IMR-90 (cell line): ENCODE data around the gene OR9G1. TPM values are rescaled to one million over a fixed set of nuclear protein-coding genes. Genes with fewer than 3 reads are reported as not detected.

ENCODE experiments used
- ATAC-seq: fragments of 200-7000 bp; cut with Tn5 transposase; 2 replicates; pipeline ENCODE4 v1.9.1; 2020; ENCODE audit warnings: low read depth, mild to moderate bottlenecking, moderate library complexity
- BruUV-seq: library from RNA; stranded (reverse); fragments of 400-500 nt; replicated peaks from 2 replicates; lab custom pipeline; 2021; lab: Mats Ljungman, UMichigan
- CTCF ChIA-PET: fragments of 300-600 bp; formaldehyde crosslinking; extraction: SDS; loops from one replicate; lab custom pipeline; 2021; ENCODE audit warnings: antibody characterized with exemption; lab: Yijun Ruan, JAX
- POLR2A ChIA-PET: fragments of 300-600 bp; sonication (Branson Sonifier 250); formaldehyde crosslinking; loops from one replicate; lab custom pipeline; 2022; ENCODE audit warnings: antibody characterized with exemption; ENCODE audit not compliant: unreplicated experiment; lab: Charles Lee
- DNase-seq: peaks from one replicate; pipeline ENCODE4 v3.0.0; 2013
- H2AFZ ChIP-seq: replicated peaks from 2 replicates; pipeline ENCODE3; 2013; ENCODE audit warnings: low read length, mild to moderate bottlenecking; ENCODE audit not compliant: poor library complexity
- H2AK5ac ChIP-seq: 2 replicates; pipeline ENCODE4 v1.6.1; 2013; ENCODE audit warnings: low read depth, low read length, inconsistent platforms
- H2AK9ac ChIP-seq: replicated peaks from 2 replicates; pipeline ENCODE3; 2013; ENCODE audit warnings: mild to moderate bottlenecking, low read depth, low read length, moderate library complexity; ENCODE audit not compliant: poor library complexity
- H2BK120ac ChIP-seq: 2 replicates; pipeline ENCODE4 v1.6.1; 2013; ENCODE audit warnings: low read depth, low read length, inconsistent platforms
- H2BK15ac ChIP-seq: 3 replicates; pipeline ENCODE4 v1.6.1; 2013; ENCODE audit warnings: low read depth, low read length, inconsistent platforms
- H2BK20ac ChIP-seq: 2 replicates; pipeline ENCODE4 v1.6.1; 2013; ENCODE audit warnings: low read depth, mild to moderate bottlenecking, inconsistent platforms, low read length, moderate library complexity
- H2BK5ac ChIP-seq: 2 replicates; pipeline ENCODE4 v1.6.1; 2013; ENCODE audit warnings: mild to moderate bottlenecking, low read depth, low read length, inconsistent platforms; ENCODE audit not compliant: poor library complexity, severe bottlenecking
- H3K14ac ChIP-seq: replicated peaks from 2 replicates; pipeline ENCODE4 v1.6.1; 2013; ENCODE audit warnings: low read depth, low read length, inconsistent platforms
- H3K18ac ChIP-seq: 2 replicates; pipeline ENCODE4 v1.6.1; 2013; ENCODE audit warnings: low read depth, low read length, control low read depth
- H3K23ac ChIP-seq: 2 replicates; pipeline ENCODE4 v1.6.1; 2013; ENCODE audit warnings: low read depth, low read length, inconsistent platforms
- H3K27ac ChIP-seq: 2 replicates; pipeline ENCODE4 v1.5.1; 2013; ENCODE audit warnings: mild to moderate bottlenecking, control low read depth, low read length; ENCODE audit not compliant: insufficient read depth
- H3K27me3 ChIP-seq: 2 replicates; pipeline ENCODE4 v1.6.1; 2013; ENCODE audit warnings: low read length; ENCODE audit not compliant: control insufficient read depth, insufficient read depth
- H3K36me3 ChIP-seq: 2 replicates; pipeline ENCODE4 v1.6.1; 2013; ENCODE audit warnings: low read length, mixed read lengths; ENCODE audit not compliant: control insufficient read depth, insufficient read depth
- H3K4ac ChIP-seq: 2 replicates; pipeline ENCODE4 v1.6.1; 2013; ENCODE audit warnings: low read depth, low read length, inconsistent platforms
- H3K4me1 ChIP-seq: 2 replicates; pipeline ENCODE4 v1.6.1; 2013; ENCODE audit warnings: low read length, mixed read lengths; ENCODE audit not compliant: control insufficient read depth, insufficient read depth
- H3K4me2 ChIP-seq: 2 replicates; pipeline ENCODE4 v1.6.1; 2013; ENCODE audit warnings: low read depth, mild to moderate bottlenecking, control low read depth, low read length, moderate library complexity
- H3K4me3 ChIP-seq: 2 replicates; pipeline ENCODE4 v1.5.1; 2013; ENCODE audit warnings: low read depth, mild to moderate bottlenecking, control low read depth, low read length, moderate library complexity; ENCODE audit not compliant: insufficient read depth
- H3K56ac ChIP-seq: 2 replicates; pipeline ENCODE4 v1.6.1; 2013; ENCODE audit warnings: low read length, inconsistent platforms; ENCODE audit not compliant: insufficient read depth; ENCODE audit errors: extremely low read depth
- H3K79me1 ChIP-seq, 2 experiments: 2 replicates each; pipeline ENCODE4 v1.6.1; 2013; ENCODE audit warnings: low read length in 2 of 2, inconsistent platforms in 1 of 2, low read depth in 1 of 2
- H3K9ac ChIP-seq: 2 replicates; pipeline ENCODE4 v1.6.1; 2013; ENCODE audit warnings: low read depth, low read length, control low read depth
- H3K9me1 ChIP-seq: 2 replicates; pipeline ENCODE4 v1.6.1; 2013; ENCODE audit warnings: low read length, inconsistent platforms; ENCODE audit not compliant: insufficient read depth
- H3K9me3 ChIP-seq: 2 replicates; pipeline ENCODE4 v1.6.1; 2013; ENCODE audit warnings: low read length; ENCODE audit not compliant: control insufficient read depth, insufficient read depth
- H4K20me1 ChIP-seq: 2 replicates; pipeline ENCODE4 v1.6.1; 2013; ENCODE audit warnings: low read length, inconsistent platforms; ENCODE audit not compliant: insufficient read depth
- H4K5ac ChIP-seq: 2 replicates; pipeline ENCODE4 v1.6.1; 2013; ENCODE audit warnings: mild to moderate bottlenecking, low read depth, low read length, control low read depth
- H4K8ac ChIP-seq, 2 experiments: 2 replicates each; pipeline ENCODE4 v1.6.1; 2013; ENCODE audit warnings: low read depth in 2 of 2, low read length in 2 of 2, control low read depth in 1 of 2, inconsistent platforms in 1 of 2
- H4K91ac ChIP-seq: 2 replicates; pipeline ENCODE4 v1.6.1; 2013; ENCODE audit warnings: low read depth, low read length, inconsistent platforms; ENCODE audit not compliant: insufficient read depth
- BHLHE40 ChIP-seq: fragments of 150-350 bp; IDR thresholded peaks from 2 replicates; pipeline ENCODE4 v1.6.1; 2016; ENCODE audit warnings: mild to moderate bottlenecking, low read depth, low read length
- CHD1 ChIP-seq: IDR thresholded peaks from 2 replicates; pipeline ENCODE4 v1.6.1; 2012; ENCODE audit warnings: low read depth, low read length, improper control_type of control experiment
- WGBS, 2 experiments: methylation state at CpG; one replicate each; pipeline versions ENCODE4 v1.1.5 to v1.1.7; 2013; ENCODE audit warnings: missing lambda C conversion rate in 2 of 2; ENCODE audit not compliant: insufficient read length in 1 of 2; ENCODE audit errors: extremely low coverage in 2 of 2; 5-methylcytosine and 5-hydroxymethylcytosine counted together
- dilution Hi-C: fragments of 300-500 bp; cut with HindIII; formaldehyde crosslinking; loops from one replicate; pipeline ENCODE4 v1.14.3; 2018; ENCODE audit warnings: low sequenced_read_pairs; ENCODE audit not compliant: unreplicated experiment
- in situ Hi-C: fragments of 300-500 bp; cut with MboI; formaldehyde crosslinking; loops from 3 replicates; pipeline ENCODE4 v1.14.3; 2019; ENCODE audit warnings: low sequenced_read_pairs, inconsistent platforms, mixed read lengths
- intact Hi-C: fragments of 100-400 bp; cut with micrococcal nuclease; formaldehyde crosslinking; loops from 2 replicates; pipeline ENCODE4 v1.10.0; 2022
- polyA plus RNA-seq, 3 experiments: library from polyadenylated mRNA; depleted of rRNA; stranded (reverse); fragments of >200 nt; gene quantifications; 2 replicates each; pipeline ENCODE4 v1.2.3, GENCODE V29; 2012; ENCODE audit warnings: low replicate concordance in 1 of 3
- total RNA-seq: library from RNA; depleted of rRNA; stranded (reverse); fragments of >200 nt; gene quantifications from 2 replicates; pipeline ENCODE4 v1.2.3, GENCODE V29; 2012

The OR9G1 gene
- total and polyA plus RNA-seq, 2 of the 4 experiments (the other 2 are of a cell fraction): not detected

DNA sequence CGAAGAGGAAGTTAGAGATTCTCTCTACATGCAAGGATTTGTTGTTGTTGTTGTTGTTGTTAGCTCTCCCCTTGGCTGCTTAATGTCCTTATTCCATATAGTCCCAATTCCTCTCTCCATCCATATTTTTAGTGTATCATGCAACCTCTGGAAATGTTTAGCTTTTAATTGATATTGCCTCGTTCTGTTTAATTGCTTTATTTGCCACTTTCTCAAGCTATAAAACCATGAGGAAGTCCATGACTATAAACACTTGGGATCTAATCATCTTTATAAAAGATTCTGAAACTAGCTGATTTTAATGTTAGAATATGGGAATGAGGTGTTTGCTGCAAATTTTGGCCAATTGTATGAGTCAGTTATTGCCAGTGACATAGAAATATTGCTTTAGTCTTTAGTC is 5.5 kb upstream of the OR9G1 start:
- H3K27ac ChIP-seq: no peak overlapping the region
- no peak overlapping the region for H2AK9ac ChIP-seq
- no peak overlapping the region for H2AK5ac ChIP-seq
- H3K9me3 ChIP-seq: no peaks in the 10 kb centered on the region; the same call in 1 of the 2 replicates
- CTCF ChIA-PET: no interaction called here
- no peak overlapping the region for H3K4ac ChIP-seq
- H3K27me3 ChIP-seq: no peaks in the 10 kb centered on the region
- H4K8ac ChIP-seq: no peak overlapping the region
- no peaks in the 10 kb centered on the region for H3K79me1 ChIP-seq
- no peak overlapping the region for H2BK15ac ChIP-seq
- H3K23ac ChIP-seq: no peak overlapping the region
- H2AFZ ChIP-seq: no peak overlapping the region
- no peak overlapping the region for H2BK20ac ChIP-seq
- ATAC-seq: no peak
- BruUV-seq: no TSS peak
- H3K4me3 ChIP-seq: no peak overlapping the region
- no peak overlapping the region for H3K9ac ChIP-seq
- H4K5ac ChIP-seq: no peak overlapping the region
- H3K4me2 ChIP-seq: no peak overlapping the region
- H3K9me1 ChIP-seq: no peaks in the 10 kb centered on the region
- no peaks in the 10 kb centered on the region for H3K4me1 ChIP-seq
- no peaks in the 10 kb centered on the region for H3K36me3 ChIP-seq
- no peak for DNase-seq
- TF ChIP-seq CHD1: no peak
- no peak for TF ChIP-seq BHLHE40
- H3K14ac ChIP-seq: no peak overlapping the region
- in situ Hi-C loops: no loop called here
- WGBS, 2 experiments: no CpG with 5 or more reads among the region's 2 CpGs
- no peak overlapping the region for H3K56ac ChIP-seq
- dilution Hi-C loops: no loop called here
- no peak overlapping the region for H3K18ac ChIP-seq
- no peak overlapping the region for H2BK120ac ChIP-seq
- intact Hi-C loops: no loop called here
- POLR2A ChIA-PET: no interaction called here
- no peaks in the 10 kb centered on the region for H4K20me1 ChIP-seq
- H2BK5ac ChIP-seq: no peak overlapping the region
- H4K91ac ChIP-seq: no peak overlapping the region
